Neural progenitor cell (in vitro differentiated cells): ENCODE data around the gene OR4N5.

ENCODE experiments used
- EZH2phosphoT487 ChIP-seq: fragments of 200-600 bp; sonication (generic); IDR thresholded peaks from 2 replicates; pipeline ENCODE4 v1.6.1; 2017; ENCODE audit warnings: antibody characterized with exemption
- TF ChIP-seq, protein P1 (sequence below): fragments of 200-600 bp; sonication (generic); IDR thresholded peaks from 2 replicates; pipeline ENCODE4 v1.5.1; 2017; ENCODE audit warnings: antibody characterized with exemption, mild to moderate bottlenecking

DNA sequence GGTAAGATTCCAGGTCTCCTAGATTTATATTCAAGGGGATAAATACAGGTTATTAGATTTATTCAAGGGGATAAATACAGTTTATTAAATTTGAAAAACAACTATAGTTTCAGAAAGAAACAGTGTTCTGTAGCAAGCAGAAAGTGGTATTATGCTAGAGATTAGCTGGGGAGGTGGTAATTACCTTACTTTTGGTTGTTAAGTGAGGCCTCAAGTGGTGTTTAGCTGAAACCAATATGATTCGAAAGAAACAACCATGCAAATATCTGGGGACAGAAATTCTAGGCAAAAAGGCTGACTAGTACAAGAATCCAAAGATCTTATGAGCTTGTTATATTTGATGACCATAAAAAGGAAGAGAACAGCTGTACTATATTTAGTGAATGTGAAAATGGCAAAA, 6.2 kb downstream of the OR4N5 start:
- TF ChIP-seq, protein P1, sequence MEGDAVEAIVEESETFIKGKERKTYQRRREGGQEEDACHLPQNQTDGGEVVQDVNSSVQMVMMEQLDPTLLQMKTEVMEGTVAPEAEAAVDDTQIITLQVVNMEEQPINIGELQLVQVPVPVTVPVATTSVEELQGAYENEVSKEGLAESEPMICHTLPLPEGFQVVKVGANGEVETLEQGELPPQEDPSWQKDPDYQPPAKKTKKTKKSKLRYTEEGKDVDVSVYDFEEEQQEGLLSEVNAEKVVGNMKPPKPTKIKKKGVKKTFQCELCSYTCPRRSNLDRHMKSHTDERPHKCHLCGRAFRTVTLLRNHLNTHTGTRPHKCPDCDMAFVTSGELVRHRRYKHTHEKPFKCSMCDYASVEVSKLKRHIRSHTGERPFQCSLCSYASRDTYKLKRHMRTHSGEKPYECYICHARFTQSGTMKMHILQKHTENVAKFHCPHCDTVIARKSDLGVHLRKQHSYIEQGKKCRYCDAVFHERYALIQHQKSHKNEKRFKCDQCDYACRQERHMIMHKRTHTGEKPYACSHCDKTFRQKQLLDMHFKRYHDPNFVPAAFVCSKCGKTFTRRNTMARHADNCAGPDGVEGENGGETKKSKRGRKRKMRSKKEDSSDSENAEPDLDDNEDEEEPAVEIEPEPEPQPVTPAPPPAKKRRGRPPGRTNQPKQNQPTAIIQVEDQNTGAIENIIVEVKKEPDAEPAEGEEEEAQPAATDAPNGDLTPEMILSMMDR: no peak
- TF ChIP-seq EZH2phosphoT487: no peak
